Keratinocyte (primary cell): ENCODE results near the gene SPOCK1. TPM values are rescaled to one million over a fixed set of nuclear protein-coding genes. Genes with fewer than 3 reads are reported as not detected.

Source experiments
- DNase-seq: peaks from one replicate; pipeline ENCODE4 v3.0.0-alpha.2; 2011; ENCODE audit warnings: low read depth, missing footprints, low spot score
- FAIRE-seq: peaks from 2 replicates; lab custom pipeline; 2011; peaks lifted over from hg19 to GRCh38; lab: Jason Lieb, UNC
- H2AFZ ChIP-seq: 2 replicates; pipeline ENCODE4 v1.6.0; 2012; ENCODE audit warnings: low read length, control low read depth, inconsistent platforms; ENCODE audit not compliant: control insufficient read depth
- H3K27ac ChIP-seq: 2 replicates; pipeline ENCODE4 v1.5.1; 2011; ENCODE audit warnings: low read length; ENCODE audit not compliant: control insufficient read depth, insufficient read depth
- H3K27me3 ChIP-seq: 3 replicates; pipeline ENCODE4 v1.6.0; 2011; ENCODE audit warnings: low read length; ENCODE audit not compliant: control insufficient read depth, insufficient read depth; ENCODE audit errors: extremely low read depth
- H3K36me3 ChIP-seq, 2 experiments: 2 replicates in 1 of 2; 3 replicates in 1 of 2; pipeline ENCODE4 v1.5.1; 2011; ENCODE audit warnings: low read length in 2 of 2, mild to moderate bottlenecking in 1 of 2; ENCODE audit not compliant: control insufficient read depth in 2 of 2, insufficient read depth in 2 of 2; ENCODE audit errors: extremely low read depth in 1 of 2
- H3K4me1 ChIP-seq: 3 replicates; pipeline ENCODE4 v1.5.1; 2011; ENCODE audit warnings: low read length; ENCODE audit not compliant: control insufficient read depth, insufficient read depth; ENCODE audit errors: extremely low read depth
- H3K4me2 ChIP-seq: 3 replicates; pipeline ENCODE4 v1.6.0; 2011; ENCODE audit warnings: low read depth, low read length; ENCODE audit not compliant: control insufficient read depth, insufficient read depth; ENCODE audit errors: extremely low read depth
- H3K4me3 ChIP-seq, 3 experiments: fragments of 200-600 bp in 1 of 3; sonication (generic) in 1 of 3; 2 replicates in 2 of 3; 3 replicates in 1 of 3; pipeline ENCODE4 v1.5.1; 2011 to 2016; ENCODE audit warnings: low read length in 3 of 3, mild to moderate bottlenecking in 3 of 3, control low read depth in 2 of 3, inconsistent platforms in 1 of 3, low read depth in 1 of 3, mixed read lengths in 1 of 3, mixed run types in 1 of 3, moderate library complexity in 1 of 3; ENCODE audit not compliant: control insufficient read depth in 2 of 3, insufficient read depth in 2 of 3; ENCODE audit errors: extremely low read depth in 1 of 3
- H3K79me2 ChIP-seq: 2 replicates; pipeline ENCODE4 v1.6.0; 2012; ENCODE audit warnings: low read length; ENCODE audit not compliant: control insufficient read depth, insufficient read depth
- H3K9ac ChIP-seq: 3 replicates; pipeline ENCODE4 v1.6.0; 2011; ENCODE audit warnings: low read length; ENCODE audit not compliant: control insufficient read depth, insufficient read depth; ENCODE audit errors: extremely low read depth
- H3K9me1 ChIP-seq: 3 replicates; pipeline ENCODE4 v1.6.0; 2011; ENCODE audit warnings: low read length; ENCODE audit not compliant: control insufficient read depth, insufficient read depth; ENCODE audit errors: extremely low read depth
- H3K9me3 ChIP-seq: 2 replicates; pipeline ENCODE4 v1.5.1; 2012; ENCODE audit warnings: low read depth, low read length; ENCODE audit not compliant: control insufficient read depth
- H4K20me1 ChIP-seq: 3 replicates; pipeline ENCODE4 v1.6.0; 2011; ENCODE audit warnings: low read length; ENCODE audit not compliant: control insufficient read depth, insufficient read depth; ENCODE audit errors: extremely low read depth
- EZH2 ChIP-seq: IDR thresholded peaks from one replicate; pipeline ENCODE4 v1.6.1; 2012; ENCODE audit warnings: inconsistent platforms, mild to moderate bottlenecking, low read length, moderate library complexity
- dilution Hi-C: fragments of 300-500 bp; cut with MboI; formaldehyde crosslinking; loops from one replicate; pipeline ENCODE4 v1.7.0; 2020; ENCODE audit warnings: low sequenced_read_pairs; ENCODE audit not compliant: extremely low pct_ligation_motif_present
- polyA plus RNA-seq, 5 experiments: library from polyadenylated mRNA; depleted of rRNA in 3 of 5; stranded (reverse) in 3 of 5; stranded (forward) in 1 of 5; unstranded in 1 of 5; fragments of >200 nt; gene quantifications; 1 replicate in 1 of 5; 2 replicates in 3 of 5; 3 replicates in 1 of 5; pipeline versions ENCODE4 v1.2.1 to v1.2.3, GENCODE V29; 2011 to 2012; ENCODE audit warnings: missing spikeins in 2 of 5, low read depth in 1 of 5, low replicate concordance in 1 of 5
- TF ChIP-seq, protein P1 (sequence below), 3 experiments: IDR thresholded peaks in 1 of 3; conservative IDR thresholded peaks in 1 of 3; optimal IDR thresholded peaks in 1 of 3; 2 replicates in 2 of 3; 3 replicates in 1 of 3; pipeline versions ENCODE3 to v1.5.1; 2011; ENCODE audit warnings: low read length in 3 of 3, mild to moderate bottlenecking in 3 of 3, moderate library complexity in 2 of 3, control low read depth in 1 of 3, inconsistent platforms in 1 of 3; ENCODE audit not compliant: insufficient read depth in 2 of 3; ENCODE audit errors: extremely low read depth in 1 of 3

Gene SPOCK1
- polyA plus RNA-seq, 1 donor (not counting 4 experiments of a cell fraction or from before 2014, with no cell fraction given): 5.5 TPM

DNA sequence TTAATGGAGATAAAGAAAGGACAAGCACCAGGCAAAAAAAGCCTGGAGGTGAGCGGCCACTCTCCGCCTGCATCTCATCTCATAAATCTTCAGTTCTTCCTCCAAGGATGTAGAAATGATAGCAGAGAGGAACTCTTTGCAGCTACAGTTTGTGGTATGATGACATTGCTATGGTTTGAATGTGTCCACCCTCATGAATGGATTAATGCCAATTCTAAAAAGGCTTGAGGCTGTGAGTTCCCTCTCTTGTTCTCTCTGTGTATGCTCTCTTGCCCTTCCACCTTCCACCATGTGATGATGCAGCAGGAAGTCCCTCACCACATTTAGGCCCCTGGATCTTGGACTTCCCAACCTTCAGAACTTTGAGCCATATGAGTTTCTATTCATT is 126.4 kb downstream of the SPOCK1 start:
- Histone ChIP-seq H4K20me1 (no peaks in the 10 kb centered on the region), H3K4me3 (no peak overlapping the region), H3K4me2 (no peak overlapping the region), H3K27me3 (no peaks in the 10 kb centered on the region), H3K36me3 (no peaks in the 10 kb centered on the region), H3K4me1 (peaks cover 5% of the 10 kb centered on the region), H3K9me1 (no peaks in the 10 kb centered on the region), H3K9me3 (no peaks in the 10 kb centered on the region), H3K27ac (no peak overlapping the region), H3K79me2 (no peaks in the 10 kb centered on the region), H3K9ac (no peak overlapping the region), H2AFZ (no peak overlapping the region)
- DNase-seq (no peak), FAIRE-seq (no peak)
- TF ChIP-seq, protein P1, sequence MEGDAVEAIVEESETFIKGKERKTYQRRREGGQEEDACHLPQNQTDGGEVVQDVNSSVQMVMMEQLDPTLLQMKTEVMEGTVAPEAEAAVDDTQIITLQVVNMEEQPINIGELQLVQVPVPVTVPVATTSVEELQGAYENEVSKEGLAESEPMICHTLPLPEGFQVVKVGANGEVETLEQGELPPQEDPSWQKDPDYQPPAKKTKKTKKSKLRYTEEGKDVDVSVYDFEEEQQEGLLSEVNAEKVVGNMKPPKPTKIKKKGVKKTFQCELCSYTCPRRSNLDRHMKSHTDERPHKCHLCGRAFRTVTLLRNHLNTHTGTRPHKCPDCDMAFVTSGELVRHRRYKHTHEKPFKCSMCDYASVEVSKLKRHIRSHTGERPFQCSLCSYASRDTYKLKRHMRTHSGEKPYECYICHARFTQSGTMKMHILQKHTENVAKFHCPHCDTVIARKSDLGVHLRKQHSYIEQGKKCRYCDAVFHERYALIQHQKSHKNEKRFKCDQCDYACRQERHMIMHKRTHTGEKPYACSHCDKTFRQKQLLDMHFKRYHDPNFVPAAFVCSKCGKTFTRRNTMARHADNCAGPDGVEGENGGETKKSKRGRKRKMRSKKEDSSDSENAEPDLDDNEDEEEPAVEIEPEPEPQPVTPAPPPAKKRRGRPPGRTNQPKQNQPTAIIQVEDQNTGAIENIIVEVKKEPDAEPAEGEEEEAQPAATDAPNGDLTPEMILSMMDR (optimal IDR thresholded peaks at IDR 0.05 in 1 of 3, IDR thresholded peaks at IDR 0.05 in 1 of 3, conservative IDR thresholded peaks at IDR 0.05 in 1 of 3; ENCODE audit: extremely low read depth in 1 of 3, insufficient read depth in 2 of 3, low read length in 3 of 3): no peak
- no peak for TF ChIP-seq EZH2
- dilution Hi-C loops: no loop called here

DNA sequence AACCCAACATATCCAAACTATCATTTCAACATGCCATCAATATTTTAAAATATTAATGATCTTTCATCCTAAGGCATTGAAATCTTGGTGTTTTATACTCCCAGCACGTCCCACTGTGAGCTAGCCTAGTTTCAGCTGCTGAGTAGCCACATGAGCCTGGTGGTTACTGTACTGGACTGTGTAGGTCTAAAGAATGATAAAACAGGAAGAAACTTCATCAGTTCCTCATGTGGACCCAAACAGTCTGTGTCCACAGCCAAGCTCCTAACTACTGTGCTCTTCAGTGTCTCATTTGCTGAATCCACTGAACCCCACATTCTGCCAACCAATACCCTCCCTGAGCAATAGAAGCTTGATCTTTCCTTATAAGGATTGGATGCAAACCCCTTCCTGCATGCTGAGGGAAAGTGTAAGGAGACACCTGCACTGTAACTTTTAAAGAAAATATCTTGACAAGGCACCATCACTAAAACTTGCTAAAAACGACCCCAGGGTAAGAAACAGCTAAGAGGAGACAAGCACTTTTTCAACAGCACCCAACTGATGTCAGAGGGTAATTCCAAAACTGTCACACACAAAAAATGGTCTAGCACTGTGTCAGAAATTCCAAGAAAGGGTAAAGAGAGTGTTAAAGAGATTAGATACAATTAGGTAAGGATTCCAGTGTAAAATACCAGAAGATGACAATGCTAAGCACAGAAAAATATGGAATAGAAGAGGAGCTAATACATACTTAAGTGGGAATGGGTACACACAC is 126.9 kb downstream of the SPOCK1 start:
- H3K4me1 ChIP-seq: peaks cover 5% of the 10 kb centered on the region
- H3K27me3 ChIP-seq: no peaks in the 10 kb centered on the region
- H3K79me2 ChIP-seq: no peaks in the 10 kb centered on the region
- no peaks in the 10 kb centered on the region for H3K36me3 ChIP-seq
- H3K4me3 ChIP-seq: no peak overlapping the region
- no peak for DNase-seq
- no peak overlapping the region for H3K4me2 ChIP-seq
- no peak overlapping the region for H3K9ac ChIP-seq
- no peaks in the 10 kb centered on the region for H3K9me1 ChIP-seq
- H3K9me3 ChIP-seq: no peaks in the 10 kb centered on the region
- dilution Hi-C loops: no loop called here
- H3K27ac ChIP-seq: no peak overlapping the region
- no peak for FAIRE-seq
- H2AFZ ChIP-seq: no peak overlapping the region
- TF ChIP-seq, protein P1 (optimal IDR thresholded peaks at IDR 0.05 in 1 of 3, IDR thresholded peaks at IDR 0.05 in 1 of 3, conservative IDR thresholded peaks at IDR 0.05 in 1 of 3; ENCODE audit: extremely low read depth in 1 of 3, insufficient read depth in 2 of 3, low read length in 3 of 3): no peak
- TF ChIP-seq EZH2: no peak
- H4K20me1 ChIP-seq: no peaks in the 10 kb centered on the region
